Nephron progenitor cell (in vitro differentiated cells): ENCODE data around the gene HOXA9.
A peak's percentile ranks its signal among the peaks of the same experiment; 100 is the strongest.

Experiments used
- DNase-seq: peaks from one replicate; pipeline ENCODE4 v3.0.0; 2021
- H3K27ac Mint-ChIP-seq: 2 replicates; pipeline ENCODE4 v1.8.0; 2021; ENCODE audit warnings: mild to moderate bottlenecking, moderate library complexity, mixed read lengths
- H3K27me3 Mint-ChIP-seq: 2 replicates; pipeline ENCODE4 v1.8.0; 2021; ENCODE audit warnings: mild to moderate bottlenecking, low read depth, mixed read lengths; ENCODE audit not compliant: poor library complexity
- H3K36me3 Mint-ChIP-seq: 2 replicates; pipeline ENCODE4 v1.8.0; 2021; ENCODE audit warnings: low read depth, mixed read lengths
- H3K4me1 Mint-ChIP-seq: 2 replicates; pipeline ENCODE4 v1.8.0; 2021; ENCODE audit warnings: mixed read lengths
- H3K4me3 Mint-ChIP-seq: 2 replicates; pipeline ENCODE4 v1.8.0; 2021; ENCODE audit warnings: mild to moderate bottlenecking, moderate library complexity, mixed read lengths
- H3K9me3 Mint-ChIP-seq: 2 replicates; pipeline ENCODE4 v1.8.0; 2021; ENCODE audit warnings: mild to moderate bottlenecking, moderate library complexity, mixed read lengths
- CTCF ChIP-seq: fragments of 200-600 bp; sonication (generic); IDR thresholded peaks from 2 replicates; pipeline ENCODE4 v1.5.0; 2021; ENCODE audit warnings: antibody characterized with exemption

The HOXA9 gene

GRCh38 chr7:27178366-27178765, 13.0 kb upstream of the HOXA9 start:
- Mint-ChIP-seq H3K36me3 (peaks cover 4% of the 10 kb centered on the region), H3K4me3 (peak overlapping the region; percentile 97), H3K27me3 (peaks cover 48% of the 10 kb centered on the region), H3K4me1 (peaks cover 80% of the 10 kb centered on the region), H3K27ac (peak overlapping the region; percentile 79), H3K9me3 (no peaks in the 10 kb centered on the region)
- peak; percentile 25 for DNase-seq
- no peak for TF ChIP-seq CTCF

GRCh38 chr7:27177795-27178320, 12.5 kb upstream of the HOXA9 start:
- H3K36me3 Mint-ChIP-seq, result peaks cover 4% of the 10 kb centered on the region
- H3K27ac Mint-ChIP-seq, result peak overlapping the region; percentile 94
- H3K27me3 Mint-ChIP-seq, result peaks cover 45% of the 10 kb centered on the region

GRCh38 chr7:27176962-27177794, 11.8 kb upstream of the HOXA9 start:
- H3K27me3 Mint-ChIP-seq, result peaks cover 41% of the 10 kb centered on the region
- H3K4me1 Mint-ChIP-seq, result peaks cover 73% of the 10 kb centered on the region
- no peak for TF ChIP-seq CTCF
- H3K36me3 Mint-ChIP-seq, result peaks cover 4% of the 10 kb centered on the region
- peak overlapping the region; percentile 97 for H3K4me3 Mint-ChIP-seq
- no peaks in the 10 kb centered on the region for H3K9me3 Mint-ChIP-seq
- H3K27ac Mint-ChIP-seq, result peak overlapping the region; percentile 95
- peak; percentile 26 for DNase-seq

More at GRCh38 chr7:27177795-27178320, 12.5 kb upstream of the HOXA9 start:
- peak overlapping the region; percentile 97 for H3K4me3 Mint-ChIP-seq
- TF ChIP-seq CTCF, result no peak
- DNase-seq, result no peak
- peaks cover 78% of the 10 kb centered on the region for H3K4me1 Mint-ChIP-seq
- H3K9me3 Mint-ChIP-seq, result no peaks in the 10 kb centered on the region

- H3K27ac Mint-ChIP-seq, result peak overlapping the region; percentile 95
Measured at GRCh38 chr7:27176524-27176845, 11.1 kb upstream of the HOXA9 start.

GRCh38 chr7:27175626-27176523, 10.5 kb upstream of the HOXA9 start:
- Mint-ChIP-seq H3K27ac (peak overlapping the region; percentile 95), H3K4me1 (peaks cover 75% of the 10 kb centered on the region), H3K4me3 (peak overlapping the region; percentile 97), H3K36me3 (peaks cover 17% of the 10 kb centered on the region), H3K27me3 (peaks cover 41% of the 10 kb centered on the region), H3K9me3 (no peaks in the 10 kb centered on the region)
- peak; percentile 48 for DNase-seq
- TF ChIP-seq CTCF, result no peak

More at GRCh38 chr7:27176524-27176845, 11.1 kb upstream of the HOXA9 start:
- Mint-ChIP-seq H3K4me1 (peaks cover 76% of the 10 kb centered on the region), H3K36me3 (peaks cover 11% of the 10 kb centered on the region), H3K9me3 (no peaks in the 10 kb centered on the region), H3K27me3 (peaks cover 43% of the 10 kb centered on the region), H3K4me3 (peak overlapping the region; percentile 97)
- DNase-seq, result peak; percentile 4
- TF ChIP-seq CTCF, result no peak
